Lower leg skin (tissue), 4 donors: ENCODE results near the gene RHOA. TPM values are rescaled to one million over a fixed set of nuclear protein-coding genes. Genes with fewer than 3 reads are reported as not detected.
A peak's percentile ranks its signal among the peaks of the same experiment; 100 is the strongest.
"Not testable (repeated sequence)": the region's sequence is repeated elsewhere in the genome, so short reads cannot be mapped to it uniquely, and the experiment has no call there.

Experiments
- DNase-seq, 2 donors: peaks; one replicate each; pipeline ENCODE4 v3.0.0-alpha.2; 2019; ENCODE audit warnings: low spot score in 2 of 2
- H3K4me3 ChIP-seq: fragments of 200-600 bp; sonication (generic); 2 replicates; pipeline ENCODE4 v1.5.1; 2017; ENCODE audit warnings: mild to moderate bottlenecking, low read depth; ENCODE audit not compliant: poor library complexity, severe bottlenecking
- CTCF ChIP-seq, 3 donors: fragments of 450-650 bp; IDR thresholded peaks; one replicate each; pipeline ENCODE4 v1.5.1; 2016; ENCODE audit warnings: antibody characterized with exemption in 3 of 3, mild to moderate bottlenecking in 3 of 3, moderate library complexity in 2 of 3
- POLR2A ChIP-seq, 2 donors: fragments of 450-650 bp; IDR thresholded peaks; one replicate each; pipeline ENCODE4 v1.6.1; 2016 to 2017; ENCODE audit warnings: antibody characterized with exemption in 2 of 2, mild to moderate bottlenecking in 1 of 2, moderate library complexity in 1 of 2
- WGBS, 2 donors: methylation state at CpG; one replicate each; pipeline ENCODE4 v1.1.5; 2018; 5-methylcytosine and 5-hydroxymethylcytosine counted together
- intact Hi-C: fragments of 100-400 bp; cut with DNase I; formaldehyde crosslinking; loops from one replicate; pipeline ENCODE4 v1.15.0; 2023; ENCODE audit warnings: low total_unique reads
- total RNA-seq, 4 donors: library from RNA; depleted of rRNA; stranded (reverse); fragments of >200 nt; gene quantifications; one replicate each; pipeline ENCODE4 v1.1.0, GENCODE V29; 2016

The RHOA gene
- total RNA-seq, 4 donors from 2014 or later: 266 to 511 (median 312) TPM

DNA sequence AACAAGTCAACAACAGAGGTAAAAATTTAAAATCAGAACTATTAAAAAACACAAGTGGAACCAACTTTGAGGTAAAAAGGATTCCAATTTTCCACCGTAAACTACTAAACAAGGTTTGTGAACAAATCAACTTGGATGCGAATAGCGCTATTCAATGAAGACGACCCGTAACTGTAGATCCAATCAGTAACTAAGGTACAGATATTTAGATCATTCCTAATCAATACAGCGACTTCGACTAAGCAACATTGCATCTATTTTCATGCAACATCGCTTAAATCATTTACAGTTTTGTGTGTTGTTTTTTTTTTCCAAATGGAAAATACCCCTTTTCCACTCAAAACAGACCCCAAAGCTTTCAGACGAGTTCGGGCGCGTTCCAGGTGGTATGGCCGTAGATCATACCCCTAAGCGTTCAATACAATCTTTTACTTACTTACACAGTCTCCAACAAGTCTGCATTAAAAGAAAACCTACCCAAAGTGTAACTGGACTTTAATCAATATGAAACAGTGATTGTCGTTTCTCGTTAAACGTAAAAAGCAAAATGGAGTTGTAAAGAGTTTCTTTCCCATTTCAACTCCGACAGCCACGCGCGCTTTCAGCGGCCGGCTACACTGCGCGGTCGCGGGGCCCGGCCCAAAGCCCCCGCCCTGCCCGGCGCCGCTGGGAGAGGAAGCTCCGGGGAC is 786 bp downstream of the RHOA start:
- intact Hi-C loops: no loop called here
- 0% methylated on average over 30 to 33 of the region's 33 CpGs for WGBS, 2 donors
- TF ChIP-seq POLR2A (IDR thresholded peaks at IDR 0.05) (no peak), CTCF (IDR thresholded peaks at IDR 0.05) (no peak)
- peak overlapping the region; percentile 83 for H3K4me3 ChIP-seq
- peak in 1 of 2 donors; percentile 90 for DNase-seq

DNA sequence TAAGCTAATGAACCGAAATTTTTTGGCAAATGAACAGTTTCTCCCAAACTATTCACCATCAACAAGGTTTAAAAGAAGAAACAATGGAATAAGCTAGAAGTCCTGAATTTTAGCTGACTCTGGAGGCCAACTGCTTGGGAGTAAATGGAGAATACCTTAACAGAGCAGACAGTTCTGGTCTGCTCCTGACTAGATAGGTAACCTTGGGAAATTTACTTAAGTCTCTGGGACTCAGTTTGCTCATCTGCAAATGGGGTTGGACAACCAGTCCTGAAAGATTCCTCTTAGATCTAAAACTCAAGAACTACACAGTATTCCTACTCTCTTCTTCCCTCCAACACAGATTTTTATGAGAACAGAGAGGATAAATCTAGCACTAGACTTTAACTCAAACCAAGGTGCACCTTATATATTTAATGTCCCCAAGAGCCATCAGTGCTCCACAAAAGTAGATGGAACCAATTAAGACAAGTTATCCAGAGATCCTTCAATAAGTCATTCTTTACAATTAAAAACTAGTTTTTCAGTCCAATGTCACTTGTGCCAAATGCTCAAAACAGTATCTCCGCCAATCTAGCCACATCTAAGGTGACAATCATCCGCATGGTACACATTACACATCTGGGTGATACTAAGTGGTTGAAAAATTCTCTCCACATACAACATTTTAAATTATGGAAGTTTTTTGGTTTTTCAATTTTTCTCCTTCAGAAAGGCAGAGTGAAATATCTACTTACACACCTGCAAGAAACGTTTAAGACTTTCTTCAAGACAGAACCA is 1.5 kb downstream of the RHOA start:
- WGBS, 2 donors: 10 to 16% methylated on average over 4 of the region's 4 CpGs
- intact Hi-C loops: no loop called here
- H3K4me3 ChIP-seq: no peak overlapping the region
- TF ChIP-seq CTCF (IDR thresholded peaks at IDR 0.05) (no peak), POLR2A (IDR thresholded peaks at IDR 0.05) (no peak)
- no peak for DNase-seq

DNA sequence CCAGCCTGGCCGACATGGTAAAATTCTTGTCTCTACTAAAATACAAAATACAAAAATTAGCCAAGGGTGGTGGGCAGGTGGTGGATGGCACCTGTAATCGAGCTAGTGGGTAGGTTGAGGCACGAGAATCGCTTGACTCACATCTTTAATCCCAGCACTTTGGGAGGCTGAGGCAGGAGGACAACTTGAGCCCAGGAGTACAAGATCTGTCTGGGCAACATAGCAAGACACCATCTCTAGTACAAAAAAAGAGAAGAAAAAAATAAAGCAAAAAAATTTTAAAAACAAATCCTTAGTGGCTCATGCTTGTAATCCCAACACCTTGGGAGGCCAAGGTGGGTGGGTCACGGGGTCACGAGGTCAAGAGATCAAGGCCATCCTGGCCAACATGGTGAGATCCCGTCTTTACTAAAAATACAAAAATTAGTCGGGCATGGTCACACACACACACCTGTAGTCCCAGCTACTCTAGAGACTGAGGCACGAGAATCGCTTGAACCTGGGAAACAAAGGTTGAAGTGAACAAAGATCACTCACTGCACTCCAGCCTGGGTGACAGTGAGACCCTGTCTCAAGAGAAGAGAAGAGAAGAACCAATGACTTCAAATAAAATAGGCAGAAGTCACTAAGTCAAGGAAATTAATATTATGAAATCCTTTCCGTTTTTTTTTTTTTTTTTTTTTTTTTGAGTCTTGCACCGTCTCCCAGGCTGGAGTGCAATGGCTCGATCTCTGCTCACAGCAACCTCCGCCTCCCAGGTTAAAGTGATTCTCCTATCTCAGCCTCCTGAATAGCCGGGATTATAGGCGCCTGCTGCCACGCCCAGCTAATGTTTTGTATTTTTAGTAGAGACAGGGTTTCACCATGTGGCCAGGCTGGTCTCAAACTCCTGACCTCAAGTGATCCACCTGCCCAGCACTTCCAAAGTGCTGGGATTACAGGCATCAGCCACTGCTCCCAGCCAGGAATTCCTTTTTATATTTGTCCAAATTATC is 4.9 kb downstream of the RHOA start:
- 49 to 52% methylated on average over 17 of the region's 17 CpGs for WGBS, 2 donors
- intact Hi-C loops: no loop called here
- TF ChIP-seq POLR2A (IDR thresholded peaks at IDR 0.05): no peak
- TF ChIP-seq CTCF (IDR thresholded peaks at IDR 0.05): no peak
- DNase-seq: no peak
- H3K4me3 ChIP-seq: no peak overlapping the region

GRCh38 chr3:49405570-49405969 is 6.2 kb downstream of the RHOA start:
- H3K4me3 ChIP-seq, intact Hi-C loops, DNase-seq: not testable (repeated sequence)
- 40 to 41% methylated on average over 9 of the region's 9 CpGs for WGBS, 2 donors

DNA sequence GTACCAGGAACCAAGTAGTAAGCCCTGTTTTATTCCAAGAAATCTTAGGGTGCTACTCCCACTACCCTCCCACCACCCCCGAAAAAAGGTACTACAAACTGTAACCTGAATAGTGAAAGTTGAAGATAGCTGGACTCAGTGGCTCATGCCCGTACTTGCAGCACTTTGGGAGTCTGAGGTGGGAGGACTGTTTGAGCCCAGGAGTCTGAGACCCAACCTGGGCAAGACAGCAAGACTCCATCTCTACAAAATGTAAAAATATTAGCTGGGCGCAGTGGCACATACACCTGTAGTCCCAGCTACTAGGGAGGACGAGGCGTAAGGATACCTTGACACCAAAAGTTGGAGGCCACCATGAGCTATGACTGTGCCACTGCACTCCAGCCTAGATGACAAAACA is 7.9 kb downstream of the RHOA start:
- TF ChIP-seq POLR2A (IDR thresholded peaks at IDR 0.05) (no peak), CTCF (IDR thresholded peaks at IDR 0.05) (no peak)
- 89 to 96% methylated on average over 5 of the region's 5 CpGs for WGBS, 2 donors
- DNase-seq: no peak
- no peak overlapping the region for H3K4me3 ChIP-seq
- intact Hi-C loops: no loop called here
